GM19193 (cell line): ENCODE data around the gene LPP.

ENCODE experiments used
- POLR2A ChIP-seq: IDR thresholded peaks from 4 replicates; pipeline ENCODE4 v1.6.1; 2011; ENCODE audit not compliant: insufficient read depth, insufficient read length; ENCODE audit errors: extremely low read depth

Gene LPP

DNA sequence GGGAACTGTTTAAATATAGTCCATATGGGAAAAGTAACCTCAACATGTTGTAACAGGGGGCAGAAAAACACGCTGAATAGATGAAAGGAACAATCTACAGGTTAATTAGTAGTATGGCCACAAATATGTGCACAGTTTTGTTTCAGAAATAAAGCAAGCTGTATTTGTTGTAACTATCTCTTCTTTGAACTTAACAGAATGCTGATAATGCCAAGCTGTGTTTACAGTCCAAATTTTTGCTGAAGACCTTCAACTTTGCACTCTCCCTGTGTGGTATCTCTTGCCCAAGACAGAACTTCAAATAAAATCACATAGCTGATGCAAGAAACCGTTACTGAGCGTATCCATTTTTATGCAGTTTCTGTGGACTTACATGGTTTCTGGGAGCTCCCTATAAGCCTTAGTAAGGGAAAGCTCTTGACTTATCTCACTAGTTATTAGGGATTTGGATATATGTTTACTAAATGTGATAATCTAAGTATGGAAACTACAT, 592.4 kb downstream of the LPP start:
- no peak for TF ChIP-seq POLR2A

DNA sequence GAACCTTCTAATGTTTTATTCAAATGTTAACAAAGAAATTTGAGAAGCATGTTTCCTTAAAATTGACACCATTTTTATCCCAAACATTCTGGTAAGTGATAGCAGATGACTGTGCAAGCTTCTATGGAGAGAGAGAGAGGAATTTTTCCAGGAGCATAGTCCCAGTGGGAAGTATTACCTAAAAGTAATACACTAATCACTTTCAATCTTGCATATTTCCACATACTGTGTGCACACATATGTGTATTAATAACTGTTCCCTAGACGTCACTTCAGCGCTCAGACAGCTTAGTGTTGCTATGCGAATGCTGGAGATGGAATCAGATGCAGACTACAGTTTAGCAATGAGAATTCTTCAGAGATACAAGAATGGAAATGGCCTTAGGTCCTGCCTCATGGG, 593.5 kb downstream of the LPP start:
- TF ChIP-seq POLR2A = no peak

DNA sequence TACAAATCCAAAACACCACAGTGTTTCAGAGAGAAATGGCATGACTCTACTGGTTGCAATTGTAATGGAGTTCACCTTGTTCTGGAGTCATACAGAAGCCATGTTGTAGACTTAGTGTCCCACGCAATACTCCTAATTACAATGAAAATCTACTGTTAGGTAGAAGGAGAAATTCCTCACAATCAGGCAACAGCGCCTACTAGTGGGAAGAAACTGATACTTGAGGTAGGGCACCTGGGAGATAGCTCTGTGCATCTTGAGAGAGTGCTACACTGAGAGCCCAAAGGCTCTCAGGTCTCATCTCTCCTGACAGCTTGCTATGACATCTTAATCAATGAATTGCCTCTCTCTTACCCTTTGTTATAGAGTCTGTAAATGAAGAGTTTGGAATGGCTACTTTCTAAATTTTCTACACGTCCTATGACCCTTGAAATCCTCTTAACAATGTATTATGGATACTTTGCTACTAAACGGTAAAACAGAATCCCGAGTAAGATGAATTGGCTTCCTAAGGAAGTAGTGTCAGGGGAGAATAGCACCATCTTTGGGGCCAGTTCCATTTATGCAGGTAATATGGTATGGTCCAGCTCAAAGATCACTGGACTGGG, 595.2 kb downstream of the LPP start:
- no peak for TF ChIP-seq POLR2A

DNA sequence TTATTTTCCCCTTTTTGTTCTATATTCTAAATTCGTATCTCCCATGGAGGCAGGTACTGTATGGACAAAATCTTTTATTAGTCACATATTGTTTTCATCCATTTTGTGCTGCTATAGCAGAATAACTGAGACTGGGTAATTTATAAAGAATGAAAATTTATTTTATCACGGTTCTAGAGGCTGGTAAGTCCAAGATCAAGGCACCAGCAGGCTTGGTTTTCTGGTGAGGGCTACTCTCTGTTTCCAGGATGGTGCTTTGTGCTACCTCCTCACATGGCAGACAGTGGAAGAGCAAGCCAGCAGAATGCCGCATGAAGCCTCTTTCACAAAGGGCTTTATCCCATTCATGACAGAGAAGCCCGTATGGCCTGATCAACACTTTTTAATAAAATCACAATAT, 595.9 kb downstream of the LPP start:
- TF ChIP-seq POLR2A = no peak

DNA sequence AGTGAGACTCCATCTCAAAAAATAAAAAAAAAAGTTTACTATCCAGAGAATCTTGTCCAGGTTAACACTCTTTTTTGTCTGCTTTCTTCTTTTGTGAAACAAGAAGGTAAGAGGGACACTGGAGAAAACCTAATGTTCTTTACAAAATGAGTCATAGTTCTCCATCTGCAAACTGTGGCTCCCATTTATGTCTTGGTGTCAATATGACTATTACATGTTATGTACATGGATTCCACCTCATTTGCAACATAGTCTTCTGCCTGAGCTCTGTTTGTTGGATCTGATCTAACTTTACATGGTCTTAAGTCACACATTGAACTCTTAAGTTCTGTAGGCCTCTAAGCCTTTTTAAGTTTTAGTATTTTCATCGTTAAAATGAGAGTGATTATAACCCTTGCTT, 596.7 kb downstream of the LPP start:
- no peak for TF ChIP-seq POLR2A

DNA sequence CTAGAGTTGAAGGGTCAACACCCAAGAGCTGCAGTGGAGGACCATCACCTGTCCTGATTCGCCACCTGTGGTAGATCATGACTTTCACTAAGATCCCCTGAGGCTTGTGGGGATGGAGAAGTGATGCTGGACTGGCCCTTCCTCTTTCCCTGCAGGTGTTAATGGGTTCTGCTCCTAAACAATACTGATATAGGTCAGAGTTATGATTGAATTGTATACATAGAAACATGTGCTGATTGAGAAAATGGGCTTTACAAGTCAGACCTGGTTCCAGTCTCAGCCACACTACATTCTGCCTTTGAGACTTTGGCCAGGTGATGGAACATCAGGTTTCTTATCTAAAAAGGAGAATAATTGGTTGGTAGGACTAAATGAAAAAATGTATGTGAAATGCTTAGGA, 598.9 kb downstream of the LPP start:
- TF ChIP-seq POLR2A = no peak

DNA sequence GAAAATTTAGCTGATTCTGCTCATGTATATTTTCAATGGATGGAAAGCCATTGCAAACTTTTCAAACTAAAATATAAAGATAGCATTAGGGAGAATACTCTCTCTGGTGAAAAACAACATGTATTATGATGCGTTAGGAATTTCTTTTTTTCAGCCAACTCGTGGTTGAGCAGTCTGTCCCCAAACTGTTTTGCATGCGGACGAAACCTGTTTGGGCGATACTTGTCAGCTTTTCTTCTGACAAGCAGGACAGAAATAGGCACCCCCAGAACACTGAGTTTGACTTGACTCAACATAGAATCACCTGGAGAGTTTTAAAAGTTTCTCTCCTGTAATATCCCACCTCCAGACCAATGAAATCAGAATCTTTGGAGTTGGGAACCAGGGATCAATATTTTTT, 600.3 kb downstream of the LPP start:
- no peak for TF ChIP-seq POLR2A

DNA sequence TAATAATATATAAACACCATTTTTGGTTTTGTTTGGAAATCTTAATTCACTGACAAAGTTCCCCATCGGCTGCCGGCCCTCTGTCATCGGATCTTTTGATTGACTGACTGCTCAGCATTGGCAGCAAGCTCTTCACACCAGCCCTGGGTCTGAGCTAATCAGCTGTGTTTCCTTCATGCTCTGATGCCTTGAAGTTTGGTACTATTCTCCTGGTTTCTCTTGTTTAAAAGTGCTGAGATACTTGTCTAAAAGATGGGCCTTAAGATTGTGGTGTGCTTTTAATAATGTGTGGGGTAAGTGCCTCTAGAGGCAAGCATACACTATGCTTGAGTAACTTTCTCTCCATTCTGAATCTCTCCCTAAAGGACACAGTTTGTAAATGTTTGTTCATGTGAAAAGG, 602.3 kb downstream of the LPP start:
- TF ChIP-seq POLR2A = no peak

DNA sequence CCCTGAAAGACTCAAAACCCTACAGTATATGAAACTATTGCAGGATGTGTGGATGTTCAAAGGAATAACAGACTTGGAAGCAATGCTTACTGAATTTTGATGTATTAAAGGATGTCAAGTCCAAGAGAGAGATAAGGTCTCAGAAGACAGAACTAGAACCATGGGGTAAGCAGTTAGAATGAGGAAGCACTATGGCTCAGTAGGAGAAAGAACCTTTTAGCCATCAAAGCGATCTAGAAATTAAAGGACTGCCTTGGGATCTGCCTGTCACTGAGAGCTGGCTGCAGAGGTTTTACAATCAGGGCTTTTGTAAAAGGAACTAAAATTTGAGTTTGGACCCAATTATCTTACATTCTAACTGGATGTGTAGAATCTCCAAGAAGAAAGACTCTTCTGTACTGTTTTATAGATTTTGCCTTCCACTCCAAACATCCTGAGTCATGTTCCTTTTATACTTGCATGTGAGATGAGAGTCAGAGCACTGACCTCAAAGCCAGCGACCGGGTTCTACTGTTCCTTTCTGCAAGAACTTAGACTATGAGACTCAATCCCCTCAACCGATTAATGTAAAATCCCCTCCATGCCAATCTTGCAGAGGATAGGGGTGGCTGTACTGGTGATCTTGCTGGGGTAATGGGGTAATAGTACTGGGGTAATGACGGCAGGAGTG, 605.5 kb downstream of the LPP start:
- no peak for TF ChIP-seq POLR2A

DNA sequence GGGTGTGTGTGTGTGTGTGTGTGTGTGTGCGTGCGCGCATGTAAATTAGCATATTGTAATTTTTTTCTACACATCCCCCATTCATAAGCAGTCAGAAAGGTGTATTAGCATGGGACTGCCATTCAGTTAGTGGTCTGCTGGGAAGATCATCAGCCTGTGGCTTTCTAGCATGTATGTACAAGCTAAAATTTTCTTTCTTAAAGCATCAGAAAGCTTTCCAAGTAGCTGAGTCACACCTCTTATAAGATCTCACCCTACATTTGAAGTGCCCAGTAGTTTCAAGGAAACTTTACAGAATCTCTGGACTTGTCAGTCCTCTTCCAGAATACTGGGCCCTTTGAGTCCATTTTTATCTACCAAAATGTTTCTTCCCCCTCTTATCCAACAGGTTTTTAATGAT, 606.5 kb downstream of the LPP start:
- TF ChIP-seq POLR2A = no peak

DNA sequence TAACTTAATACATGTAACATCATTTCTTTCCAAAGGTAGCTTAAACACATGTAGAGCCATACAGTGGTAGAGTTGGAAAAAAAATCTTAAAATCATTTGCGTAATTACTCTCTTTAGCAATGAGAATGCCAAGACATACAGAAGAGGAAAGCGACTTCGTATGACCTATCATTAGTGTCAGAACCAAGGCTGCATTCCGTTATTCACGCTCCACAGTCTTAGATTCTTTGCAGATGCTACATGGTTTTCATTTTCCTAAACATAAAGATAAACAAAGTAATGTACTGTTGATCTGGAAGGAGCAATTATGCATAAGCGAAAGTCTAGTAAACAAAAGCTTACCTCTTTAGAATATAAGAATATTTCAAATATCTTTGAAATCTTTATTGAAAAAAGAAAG, 607.5 kb downstream of the LPP start:
- TF ChIP-seq POLR2A = no peak

DNA sequence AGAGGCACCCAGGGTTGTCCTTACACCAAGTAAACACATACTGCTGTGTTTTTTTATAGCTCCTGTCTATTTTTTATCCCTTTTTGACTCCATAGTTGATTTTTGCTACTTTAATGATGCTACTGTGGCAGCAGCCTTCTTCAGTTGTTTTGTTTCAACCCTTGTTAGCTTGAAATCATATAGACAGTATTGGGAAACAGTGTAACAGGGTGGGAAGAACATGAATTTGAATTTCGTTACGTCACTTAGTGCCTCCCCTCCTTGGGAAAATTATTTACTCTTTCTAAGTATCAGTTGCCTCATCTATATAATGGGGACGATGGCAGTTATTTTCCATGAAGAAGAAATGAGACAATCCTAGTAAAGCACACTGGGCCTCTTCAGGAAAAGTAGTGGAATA, 608.0 kb downstream of the LPP start:
- no peak for TF ChIP-seq POLR2A

DNA sequence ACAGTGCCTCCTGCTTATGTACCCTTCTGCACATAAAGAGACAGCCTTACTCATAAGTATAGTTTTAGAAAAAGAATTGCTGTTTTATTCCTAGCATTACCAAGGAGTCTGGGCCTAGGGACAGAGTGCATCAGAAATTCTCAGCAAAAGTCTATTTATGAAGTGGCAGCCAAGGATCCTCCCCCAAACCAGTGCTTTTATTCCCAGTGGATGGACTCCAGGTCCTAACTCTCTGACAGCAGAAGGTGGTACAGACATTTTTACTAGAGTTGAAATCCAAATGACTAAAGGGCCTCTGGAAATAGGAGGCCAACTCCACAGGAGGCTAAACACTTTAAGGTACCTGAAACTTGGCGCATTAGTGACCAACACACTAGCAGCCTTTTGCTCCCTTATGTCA, 610.7 kb downstream of the LPP start:
- TF ChIP-seq POLR2A = no peak

DNA sequence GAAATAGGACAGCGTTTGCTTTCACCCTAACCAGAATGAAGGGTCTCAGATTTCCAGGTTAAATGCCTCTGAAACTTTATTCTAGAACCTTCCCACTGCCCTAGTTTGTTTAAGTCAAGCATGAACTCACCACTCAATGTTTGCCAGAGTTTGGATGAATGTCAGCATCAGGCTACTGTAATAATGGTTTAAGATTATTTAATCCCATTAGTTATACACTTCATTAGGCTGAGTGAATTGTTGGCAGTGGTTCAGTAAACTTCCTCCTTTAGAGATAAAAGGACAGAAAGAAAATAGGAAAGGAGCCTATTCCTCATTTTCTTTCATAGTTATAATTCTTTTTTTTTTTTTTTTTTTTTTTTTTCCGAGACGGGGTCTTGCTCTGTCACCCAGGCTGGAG, 615.9 kb downstream of the LPP start:
- no peak for TF ChIP-seq POLR2A

DNA sequence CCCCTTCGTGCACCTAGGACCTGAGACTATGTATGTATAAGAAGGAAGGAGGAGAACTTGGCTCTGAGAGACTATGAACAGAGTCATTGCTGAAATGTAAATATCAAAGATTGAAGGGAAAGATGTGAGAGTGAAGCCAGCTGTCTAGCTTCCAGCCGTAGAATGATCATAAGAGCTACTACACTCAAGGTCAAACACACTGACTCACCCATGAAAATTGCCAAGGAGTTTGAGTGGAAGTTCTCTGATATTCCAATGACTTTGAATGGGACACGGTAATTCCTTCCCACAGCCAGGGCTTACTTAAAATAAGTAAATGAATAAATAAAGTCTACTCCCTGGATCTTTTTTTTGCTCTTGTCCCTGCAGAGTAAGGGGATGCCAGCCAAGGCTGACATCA, 618.9 kb downstream of the LPP start:
- no peak for TF ChIP-seq POLR2A

DNA sequence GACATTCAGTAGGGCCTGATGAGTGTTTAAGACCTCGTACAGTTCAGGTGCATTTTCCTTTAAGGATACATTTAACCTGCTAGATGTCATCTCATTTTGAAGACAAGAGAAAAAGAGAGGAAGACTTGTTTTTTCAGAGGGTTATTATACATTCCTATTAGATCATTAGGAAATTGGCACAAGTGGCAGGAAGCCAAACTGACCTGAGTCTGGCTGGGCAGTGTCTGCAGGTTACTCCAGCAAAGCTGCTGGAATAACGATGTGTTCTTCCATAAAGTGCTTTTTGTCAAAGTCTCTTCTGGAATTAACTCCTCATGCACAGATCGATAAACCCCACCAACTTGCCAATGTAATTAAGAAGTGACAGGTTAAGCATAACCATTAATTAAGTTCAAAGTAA, 621.5 kb downstream of the LPP start:
- no peak for TF ChIP-seq POLR2A

DNA sequence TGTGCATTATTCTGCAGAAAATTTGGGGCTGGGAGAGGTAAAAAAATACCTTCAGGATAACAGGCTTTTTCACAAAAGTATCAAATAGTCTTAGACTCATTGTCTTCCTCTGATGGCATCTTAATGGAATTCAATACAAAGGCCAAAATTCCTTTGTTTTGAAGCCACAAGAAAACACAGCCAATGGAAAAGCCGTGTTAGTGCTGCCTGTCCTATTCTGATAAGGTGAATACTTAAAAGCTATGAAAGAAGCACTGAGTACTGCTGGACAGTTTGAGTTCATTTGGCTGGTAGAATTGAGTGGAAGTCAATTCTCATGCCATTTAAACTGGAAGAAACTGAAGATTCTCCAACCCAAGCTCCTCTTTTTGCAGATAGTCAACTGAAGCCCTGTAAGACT, 622.5 kb downstream of the LPP start:
- TF ChIP-seq POLR2A = no peak
